ENCODE data around the gene LAMA4.

The LAMA4 gene

DNA sequence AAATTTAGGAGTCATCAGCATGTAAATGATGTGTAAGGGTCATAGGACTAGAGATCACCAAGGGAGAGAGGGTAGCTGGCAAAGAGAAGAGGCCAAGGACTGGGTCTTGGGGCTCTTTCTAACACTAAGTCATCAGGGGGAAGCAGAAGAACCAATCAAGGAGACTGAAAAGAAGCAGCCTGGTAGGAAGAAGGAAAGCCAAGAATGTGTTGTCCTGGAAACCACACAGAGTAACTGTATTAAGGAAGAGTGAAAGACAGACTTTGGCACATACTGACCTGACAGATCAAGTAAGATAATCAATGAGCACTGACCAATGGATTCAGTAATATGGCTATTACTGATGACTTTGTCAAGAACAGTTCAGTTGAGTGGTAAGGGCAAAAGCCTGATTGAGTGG lies 42.3 kb upstream of the LAMA4 start:
- no peaks in the 10 kb centered on the region for H3K27me3 ChIP-seq (ENCODE audit: insufficient read depth, insufficient read length)
- no peak for DNase-seq (ENCODE audit: low read depth, low spot score)
- no peak overlapping the region for H3K4me3 ChIP-seq (ENCODE audit: insufficient read length, low read depth)

GRCh38 chr6:112296122-112296521 lies 41.8 kb upstream of the LAMA4 start:
- Histone ChIP-seq H3K36me3 (ENCODE audit: insufficient read depth, insufficient read length, low read length) (no peaks in the 10 kb centered on the region), H3K4me3 (ENCODE audit: insufficient read length, low read depth) (no peak overlapping the region), H3K4me1 (ENCODE audit: insufficient read depth, insufficient read length) (no peaks in the 10 kb centered on the region), H3K27me3 (ENCODE audit: insufficient read depth, insufficient read length) (no peaks in the 10 kb centered on the region), H3K9ac (ENCODE audit: insufficient read length, low read depth) (no peak overlapping the region), H3K9me3 (ENCODE audit: insufficient read depth, low read length) (no peaks in the 10 kb centered on the region)
- no peak for TF ChIP-seq ZNF274 (IDR thresholded peaks at IDR 0.05; ENCODE audit: low read depth, low read length)
- no peak for DNase-seq (ENCODE audit: low read depth, low spot score)

More for the DNA sequence above, 42.3 kb upstream of the LAMA4 start:
- TF ChIP-seq ZNF274 (IDR thresholded peaks at IDR 0.05; ENCODE audit: low read depth, low read length) (no peak), YY1 (IDR thresholded peaks at IDR 0.05; ENCODE audit: insufficient read depth, insufficient read length) (no peak), SUZ12 (IDR thresholded peaks at IDR 0.05; ENCODE audit: extremely low read depth, insufficient read depth, insufficient read length) (no peak)
- H3K4me1 ChIP-seq (ENCODE audit: insufficient read depth, insufficient read length) = no peaks in the 10 kb centered on the region
- no peaks in the 10 kb centered on the region for H3K36me3 ChIP-seq (ENCODE audit: insufficient read depth, insufficient read length, low read length)
- no peaks in the 10 kb centered on the region for H3K9me3 ChIP-seq (ENCODE audit: insufficient read depth, low read length)
- no peak overlapping the region for H3K9ac ChIP-seq (ENCODE audit: insufficient read length, low read depth)

DNA sequence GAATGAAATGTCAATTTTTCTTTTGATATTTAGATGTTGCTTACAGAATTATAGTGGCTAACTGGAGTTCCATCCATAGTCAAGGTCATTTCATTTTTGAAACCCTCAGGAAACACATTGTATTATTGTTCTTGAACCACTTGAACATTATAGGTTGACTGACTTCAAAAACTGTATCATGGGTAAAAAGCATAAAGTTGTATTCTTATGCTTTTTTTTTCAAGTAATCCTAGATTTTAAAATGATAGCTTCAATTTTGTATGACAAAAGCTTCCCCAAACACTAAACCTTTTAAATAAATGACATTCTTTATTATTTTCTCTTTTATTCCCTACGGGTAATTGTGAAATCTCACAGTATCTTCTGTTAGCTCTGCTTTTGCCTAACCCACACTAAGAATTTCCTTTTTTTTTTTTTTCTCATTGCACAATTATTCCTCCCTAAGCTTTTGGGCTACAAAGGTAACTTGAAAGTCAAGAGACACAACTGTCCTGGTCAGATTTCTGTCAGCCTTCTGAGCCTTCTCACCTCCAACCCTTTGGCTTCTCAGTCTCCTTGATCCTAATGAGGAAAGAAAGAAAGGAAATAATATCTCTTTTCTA lies 36.9 kb upstream of the LAMA4 start:
- Histone ChIP-seq H3K4me1 (ENCODE audit: insufficient read depth, insufficient read length) (no peaks in the 10 kb centered on the region), H3K9ac (ENCODE audit: insufficient read length, low read depth) (no peak overlapping the region), H3K27me3 (ENCODE audit: insufficient read depth, insufficient read length) (no peaks in the 10 kb centered on the region), H3K9me3 (ENCODE audit: insufficient read depth, low read length) (no peaks in the 10 kb centered on the region), H3K4me3 (ENCODE audit: insufficient read length, low read depth) (no peak overlapping the region), H3K36me3 (ENCODE audit: insufficient read depth, insufficient read length, low read length) (no peaks in the 10 kb centered on the region)
- DNase-seq (ENCODE audit: low read depth, low spot score) = no peak
- TF ChIP-seq ZNF274 (IDR thresholded peaks at IDR 0.05; ENCODE audit: low read depth, low read length) (no peak), SUZ12 (IDR thresholded peaks at IDR 0.05; ENCODE audit: extremely low read depth, insufficient read depth, insufficient read length) (no peak)

- no peaks in the 10 kb centered on the region for H3K36me3 ChIP-seq (ENCODE audit: insufficient read depth, insufficient read length, low read length)
- H3K9me3 ChIP-seq (ENCODE audit: insufficient read depth, low read length) = no peaks in the 10 kb centered on the region
- no peaks in the 10 kb centered on the region for H3K27me3 ChIP-seq (ENCODE audit: insufficient read depth, insufficient read length)
- TF ChIP-seq YY1 (IDR thresholded peaks at IDR 0.05; ENCODE audit: insufficient read depth, insufficient read length) (no peak), ZNF274 (IDR thresholded peaks at IDR 0.05; ENCODE audit: low read depth, low read length) (no peak), SUZ12 (IDR thresholded peaks at IDR 0.05; ENCODE audit: extremely low read depth, insufficient read depth, insufficient read length) (no peak)
- H3K4me3 ChIP-seq (ENCODE audit: insufficient read length, low read depth) = no peak overlapping the region
- no peak overlapping the region for H3K9ac ChIP-seq (ENCODE audit: insufficient read length, low read depth)
- DNase-seq (ENCODE audit: low read depth, low spot score) = no peak
- no peaks in the 10 kb centered on the region for H3K4me1 ChIP-seq (ENCODE audit: insufficient read depth, insufficient read length)
Observed at GRCh38 chr6:112289038-112289566, 34.7 kb upstream of the LAMA4 start.

- DNase-seq (ENCODE audit: low read depth, low spot score) = no peak
- Histone ChIP-seq H3K4me1 (ENCODE audit: insufficient read depth, insufficient read length) (no peaks in the 10 kb centered on the region), H3K9ac (ENCODE audit: insufficient read length, low read depth) (no peak overlapping the region), H3K36me3 (ENCODE audit: insufficient read depth, insufficient read length, low read length) (no peaks in the 10 kb centered on the region), H3K9me3 (ENCODE audit: insufficient read depth, low read length) (no peaks in the 10 kb centered on the region), H3K4me3 (ENCODE audit: insufficient read length, low read depth) (no peak overlapping the region), H3K27me3 (ENCODE audit: insufficient read depth, insufficient read length) (no peaks in the 10 kb centered on the region)
- no peak for TF ChIP-seq SUZ12 (IDR thresholded peaks at IDR 0.05; ENCODE audit: extremely low read depth, insufficient read depth, insufficient read length)
- TF ChIP-seq ZNF274 (IDR thresholded peaks at IDR 0.05; ENCODE audit: low read depth, low read length) = no peak
- no peak for TF ChIP-seq YY1 (IDR thresholded peaks at IDR 0.05; ENCODE audit: insufficient read depth, insufficient read length)
Observed at GRCh38 chr6:112288475-112288874, 34.1 kb upstream of the LAMA4 start.

DNA sequence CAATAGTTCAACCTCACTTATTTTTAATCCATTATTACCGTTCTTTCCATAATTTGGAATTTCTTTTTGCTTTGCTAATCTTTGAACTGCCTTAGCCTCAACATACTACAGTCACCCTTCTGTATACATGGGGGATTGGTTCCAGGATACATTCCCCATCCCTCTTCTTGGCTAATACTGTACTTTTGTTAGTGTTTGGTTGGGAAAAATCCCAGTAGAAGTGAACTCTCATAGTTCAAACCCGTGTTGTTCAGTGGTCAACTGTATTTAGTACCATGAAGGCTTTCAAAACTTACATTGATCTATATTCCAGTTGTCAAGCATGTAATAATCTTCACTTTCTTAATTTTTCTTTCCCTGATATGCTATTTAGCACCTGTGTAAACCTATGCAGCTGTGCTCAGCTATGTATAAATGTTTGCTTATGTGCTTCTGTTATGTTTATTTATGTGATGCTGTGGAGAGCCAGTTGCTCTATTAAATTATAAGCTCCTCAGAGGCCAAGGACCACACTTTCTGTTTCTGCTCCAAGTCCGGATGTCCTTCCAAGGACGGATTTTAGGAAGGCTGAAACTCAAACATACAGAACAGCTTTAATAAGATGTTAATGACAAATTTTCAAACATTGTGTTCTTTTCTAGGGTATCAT lies 33.3 kb upstream of the LAMA4 start:
- no peaks in the 10 kb centered on the region for H3K36me3 ChIP-seq (ENCODE audit: insufficient read depth, insufficient read length, low read length)
- TF ChIP-seq SUZ12 (IDR thresholded peaks at IDR 0.05; ENCODE audit: extremely low read depth, insufficient read depth, insufficient read length) = no peak
- no peak for TF ChIP-seq ZNF274 (IDR thresholded peaks at IDR 0.05; ENCODE audit: low read depth, low read length)
- no peak for TF ChIP-seq YY1 (IDR thresholded peaks at IDR 0.05; ENCODE audit: insufficient read depth, insufficient read length)

DNA sequence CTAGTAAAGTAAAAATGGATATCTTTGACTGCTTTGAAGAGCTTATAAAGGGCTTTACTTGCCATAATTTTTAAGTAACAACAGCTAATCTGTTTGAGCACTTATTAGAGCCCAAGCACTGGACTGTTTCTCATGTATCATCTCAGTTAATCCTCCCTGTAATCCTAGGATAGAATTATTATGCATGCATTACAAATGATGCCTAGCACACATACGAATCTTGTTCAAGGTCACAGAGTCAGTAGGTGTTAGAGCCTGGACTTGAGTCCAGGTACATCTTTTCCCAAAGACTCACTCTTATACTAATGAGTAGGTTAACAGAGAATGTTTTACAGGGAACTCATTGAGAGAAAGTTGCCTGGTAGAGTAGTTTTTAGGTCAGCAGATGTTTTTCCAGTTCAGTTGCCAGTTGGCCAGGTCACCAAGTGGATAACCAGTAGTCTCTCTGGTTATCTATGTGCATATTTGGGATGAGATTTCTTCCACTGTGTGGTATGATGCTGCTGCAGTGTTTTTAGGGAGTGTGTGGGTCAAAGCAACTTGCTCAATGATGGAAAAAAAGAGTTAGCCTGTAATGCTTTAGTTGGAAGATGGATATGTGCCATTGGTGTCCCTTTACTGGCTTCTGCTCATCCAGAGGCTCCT lies 32.3 kb upstream of the LAMA4 start:
- no peaks in the 10 kb centered on the region for H3K9me3 ChIP-seq (ENCODE audit: insufficient read depth, low read length)
- H3K36me3 ChIP-seq (ENCODE audit: insufficient read depth, insufficient read length, low read length) = no peaks in the 10 kb centered on the region
- H3K9ac ChIP-seq (ENCODE audit: insufficient read length, low read depth) = no peak overlapping the region
- no peak for DNase-seq (ENCODE audit: low read depth, low spot score)
- TF ChIP-seq ZNF274 (IDR thresholded peaks at IDR 0.05; ENCODE audit: low read depth, low read length) = no peak
- TF ChIP-seq YY1 (IDR thresholded peaks at IDR 0.05; ENCODE audit: insufficient read depth, insufficient read length) = no peak
- no peak for TF ChIP-seq SUZ12 (IDR thresholded peaks at IDR 0.05; ENCODE audit: extremely low read depth, insufficient read depth, insufficient read length)
- no peaks in the 10 kb centered on the region for H3K27me3 ChIP-seq (ENCODE audit: insufficient read depth, insufficient read length)
- H3K4me3 ChIP-seq (ENCODE audit: insufficient read length, low read depth) = no peak overlapping the region
- no peaks in the 10 kb centered on the region for H3K4me1 ChIP-seq (ENCODE audit: insufficient read depth, insufficient read length)

More for the DNA sequence above, 33.3 kb upstream of the LAMA4 start:
- Histone ChIP-seq H3K4me1 (ENCODE audit: insufficient read depth, insufficient read length) (no peaks in the 10 kb centered on the region), H3K27me3 (ENCODE audit: insufficient read depth, insufficient read length) (no peaks in the 10 kb centered on the region), H3K9ac (ENCODE audit: insufficient read length, low read depth) (no peak overlapping the region), H3K4me3 (ENCODE audit: insufficient read length, low read depth) (no peak overlapping the region), H3K9me3 (ENCODE audit: insufficient read depth, low read length) (no peaks in the 10 kb centered on the region)
- DNase-seq (ENCODE audit: low read depth, low spot score) = no peak

Measured in NT2/D1 (cell line).